K562 (cell line): ENCODE measurements around the gene FAM217B. TPM values are rescaled to one million over a fixed set of nuclear protein-coding genes. Genes with fewer than 3 reads are reported as not detected.

Experiments used
- ATAC-seq: fragments of 200-7000 bp; cut with Tn5 transposase; 3 replicates; pipeline ENCODE4 v1.9.1; 2020; ENCODE audit warnings: moderate library complexity
- BruUV-seq: library from RNA; stranded (reverse); fragments of 400-500 nt; replicated peaks from 2 replicates; lab custom pipeline; 2021; lab: Mats Ljungman, UMichigan
- CTCF ChIA-PET: fragments of 300-600 bp; formaldehyde crosslinking; extraction: SDS; loops from one replicate; lab custom pipeline; 2021; ENCODE audit warnings: low intra/inter-chr PET ratio; lab: Yijun Ruan, JAX
- POLR2A ChIA-PET: fragments of 300-600, 350-650 bp; sonication (Branson Sonifier 250); formaldehyde crosslinking; extraction: SDS; loops from one replicate; lab custom pipeline; 2021; ENCODE audit warnings: antibody characterized with exemption, inconsistent platforms; lab: Yijun Ruan, JAX
- DNase-seq, 4 experiments: peaks; one replicate each; pipeline versions ENCODE4 v3.0.0 to v3.0.0-alpha.2; 2011 to 2018; ENCODE audit warnings: low spot score in 3 of 4, mixed read lengths in 3 of 4; ENCODE audit errors: extremely low read depth in 1 of 4
- FAIRE-seq: peaks from 2 replicates; lab custom pipeline; 2011; peaks lifted over from hg19 to GRCh38; lab: Jason Lieb, UNC
- H2AFZ ChIP-seq: 2 replicates; pipeline ENCODE4 v1.6.0; 2011; ENCODE audit warnings: low read depth, low read length, control low read depth, inconsistent platforms
- H3K27ac ChIP-seq: fragments of 200-600 bp; 3 replicates; pipeline ENCODE4 v1.8.0; 2011; ENCODE audit warnings: low read depth, mild to moderate bottlenecking, control low read depth, inconsistent platforms, low read length, moderate library complexity, mixed read lengths; ENCODE audit errors: extremely low read depth
- H3K27me3 ChIP-seq, 2 experiments: fragments of 300-600 bp in 1 of 2; 2 replicates in 1 of 2; 3 replicates in 1 of 2; pipeline versions ENCODE4 v1.6.0 to v1.8.0; 2011; ENCODE audit warnings: inconsistent platforms in 2 of 2, low read length in 2 of 2, mild to moderate bottlenecking in 1 of 2, mixed read lengths in 1 of 2, moderate library complexity in 1 of 2; ENCODE audit not compliant: control insufficient read depth in 2 of 2, insufficient read depth in 2 of 2
- H3K36me3 ChIP-seq: fragments of 300-600 bp; 3 replicates; pipeline ENCODE4 v1.8.0; 2011; ENCODE audit warnings: mild to moderate bottlenecking, low read length, inconsistent platforms; ENCODE audit not compliant: control insufficient read depth, insufficient read depth
- H3K4me1 ChIP-seq, 2 experiments: fragments of 200-600 bp in 1 of 2; replicated peaks in 1 of 2; 2 replicates in 1 of 2; 3 replicates in 1 of 2; pipeline versions ENCODE4 v1.5.1 to v1.8.0; 2011; ENCODE audit warnings: inconsistent platforms in 2 of 2, low read length in 2 of 2, mild to moderate bottlenecking in 1 of 2, mixed read lengths in 1 of 2, moderate library complexity in 1 of 2; ENCODE audit not compliant: control insufficient read depth in 2 of 2, insufficient read depth in 2 of 2
- H3K4me2 ChIP-seq: 2 replicates; pipeline ENCODE4 v1.6.1; 2011; ENCODE audit warnings: low read length, control low read depth, inconsistent platforms, mixed read lengths; ENCODE audit not compliant: insufficient read depth
- H3K4me3 ChIP-seq: fragments of 200-600 bp; sonication (generic), shearing (Covaris generic); 2 replicates; pipeline ENCODE4 v1.5.1; 2016; ENCODE audit warnings: control low read depth, inconsistent platforms
- H3K79me2 ChIP-seq: fragments of 200-600 bp; 3 replicates; pipeline ENCODE4 v1.8.0; 2011; ENCODE audit warnings: low read length, inconsistent platforms; ENCODE audit not compliant: control insufficient read depth, insufficient read depth
- H3K9ac ChIP-seq, 2 experiments: 2 replicates each; pipeline versions ENCODE4 v1.6.0 to v1.6.1; 2011; ENCODE audit warnings: low read depth in 2 of 2, low read length in 2 of 2, control low read depth in 1 of 2, inconsistent platforms in 1 of 2, mild to moderate bottlenecking in 1 of 2, mixed read lengths in 1 of 2; ENCODE audit not compliant: insufficient read depth in 1 of 2
- H3K9me1 ChIP-seq: one replicate; pipeline ENCODE4 v1.6.0; 2011; ENCODE audit warnings: inconsistent platforms, mild to moderate bottlenecking, low read length, moderate library complexity; ENCODE audit not compliant: control insufficient read depth, insufficient read depth
- H3K9me3 ChIP-seq: replicated peaks from 2 replicates; pipeline ENCODE4 v1.5.1; 2011; ENCODE audit warnings: low read depth, low read length, inconsistent platforms; ENCODE audit not compliant: control insufficient read depth, insufficient read depth
- H4K20me1 ChIP-seq: replicated peaks from 2 replicates; pipeline ENCODE4 v1.6.1; 2011; ENCODE audit warnings: low read length, inconsistent platforms, mixed read lengths; ENCODE audit not compliant: control insufficient read depth, insufficient read depth
- CBX1 ChIP-seq: sonication (generic); IDR thresholded peaks from 2 replicates; pipeline ENCODE4 v1.6.1; 2016; ENCODE audit warnings: antibody characterized with exemption, low read depth, mild to moderate bottlenecking
- CEBPZ ChIP-seq: fragments of 150-350 bp; IDR thresholded peaks from 2 replicates; pipeline ENCODE4 v1.6.1; 2014; ENCODE audit warnings: low read depth, mild to moderate bottlenecking, low read length, borderline replicate concordance
- E2F6 ChIP-seq, 2 experiments: IDR thresholded peaks; 2 replicates each; pipeline ENCODE4 v1.6.1; 2011; ENCODE audit warnings: borderline replicate concordance in 1 of 2, control low read depth in 1 of 2, low read depth in 1 of 2, low read length in 1 of 2, mild to moderate bottlenecking in 1 of 2, mixed read lengths in 1 of 2, moderate library complexity in 1 of 2; ENCODE audit not compliant: insufficient read depth in 1 of 2, insufficient read length in 1 of 2, poor library complexity in 1 of 2, severe bottlenecking in 1 of 2; ENCODE audit errors: extremely low read depth in 1 of 2
- HDAC2 ChIP-seq: fragments of 450-650 bp; IDR thresholded peaks from 2 replicates; pipeline ENCODE4 v1.6.1; 2016; ENCODE audit warnings: mild to moderate bottlenecking
- HDAC6 ChIP-seq: IDR thresholded peaks from 2 replicates; pipeline ENCODE4 v1.6.1; 2012; ENCODE audit warnings: low read depth, mild to moderate bottlenecking, control low read depth, inconsistent platforms, low read length, moderate library complexity
- LEF1 ChIP-seq: fragments of 450-650 bp; IDR thresholded peaks from 2 replicates; pipeline ENCODE4 v1.6.1; 2016; ENCODE audit warnings: mild to moderate bottlenecking
- NKRF ChIP-seq: fragments of 450-650 bp; IDR thresholded peaks from 2 replicates; pipeline ENCODE4 v1.6.1; 2016; ENCODE audit warnings: borderline replicate concordance
- NR1H2 ChIP-seq: sonication (generic); formaldehyde crosslinking; IDR thresholded peaks from 2 replicates; pipeline ENCODE4 v1.4.0; 2020; ENCODE audit warnings: mild to moderate bottlenecking, missing genetic modification reagents
- NR4A1 ChIP-seq, 2 experiments: fragments of 250-450 bp in 1 of 2; fragments of 450-650 bp in 1 of 2; sonication (Bioruptor Pico) in 1 of 2; IDR thresholded peaks; 2 replicates each; pipeline versions ENCODE4 v1.4.0 to v1.6.1; 2016 to 2020; ENCODE audit warnings: mild to moderate bottlenecking in 2 of 2, missing compliant biosample characterization in 1 of 2, missing genetic modification characterization in 1 of 2, moderate library complexity in 1 of 2
- TRIM25 ChIP-seq: fragments of 450-650 bp; IDR thresholded peaks from 2 replicates; pipeline ENCODE4 v1.7.0; 2016; ENCODE audit warnings: borderline replicate concordance
- ZHX1 ChIP-seq: fragments of 150-350 bp; conservative IDR thresholded peaks from 2 replicates; pipeline ENCODE4 v1.6.1; 2014; ENCODE audit warnings: low read length
- in situ Hi-C: fragments of 300-500 bp; cut with MboI; formaldehyde crosslinking; loops from 4 replicates; pipeline ENCODE4 v1.15.0; 2018; ENCODE audit warnings: inconsistent platforms, mixed read lengths
- intact Hi-C: fragments of 100-400 bp; cut with micrococcal nuclease; formaldehyde crosslinking; loops from 2 replicates; pipeline ENCODE4 v1.14.2; 2022
- polyA plus RNA-seq, 8 experiments: library from polyadenylated mRNA; depleted of rRNA in 4 of 8; stranded (reverse) in 5 of 8; unstranded in 3 of 8; fragments of >200 nt; fragmentation: Nextera tagmentation in 2 of 8; fragmentation: Illumina TruSeq in 1 of 8; extraction: Ambion mirVana in 2 of 8; extraction: Trizol in 1 of 8; gene quantifications; 2 replicates each; pipeline versions ENCODE4 v1.2.1 to v1.2.3, GENCODE V29; 2011 to 2014; ENCODE audit warnings: inconsistent platforms in 1 of 8, missing spikeins in 1 of 8
- total RNA-seq, 7 experiments: library from RNA; depleted of rRNA in 6 of 7; stranded (reverse); fragments of >200 nt in 6 of 7; fragmentation: Illumina TruSeq in 2 of 7; extraction: Trizol in 2 of 7; gene quantifications; 2 replicates each; pipeline versions ENCODE4 v1.2.1 to v1.2.3, GENCODE V29; 2011 to 2021; ENCODE audit warnings: low replicate concordance in 1 of 7

The FAM217B gene
- total and polyA plus RNA-seq, 9 of the 15 experiments (the other 6 are each of a cell fraction or from before 2014, with no cell fraction given): 4.8 to 11.4 (median 6.9) TPM

GRCh38 chr20:59920944-59921343 is 19.2 kb upstream of the FAM217B start:
- BruUV-seq: no TSS peak
- no peak for DNase-seq
- Histone ChIP-seq H3K36me3 (no peaks in the 10 kb centered on the region), H3K79me2 (no peaks in the 10 kb centered on the region), H3K9ac (no peak overlapping the region), H3K27me3 (no peaks in the 10 kb centered on the region), H3K4me3 (no peak overlapping the region), H3K4me2 (no peak overlapping the region), H2AFZ (no peak overlapping the region), H4K20me1 (no peaks in the 10 kb centered on the region), H3K27ac (no peak overlapping the region), H3K9me3 (no peaks in the 10 kb centered on the region), H3K9me1 (no peaks in the 10 kb centered on the region), H3K4me1 (no peaks in the 10 kb centered on the region)
- CTCF ChIA-PET: no interaction called here
- intact Hi-C loops (no loop called here), in situ Hi-C loops (no loop called here)
- no peak for FAIRE-seq
- ATAC-seq: no peak
- POLR2A ChIA-PET: no interaction called here
- TF ChIP-seq NR1H2 (CRISPR knock-in tag) (no peak), NR4A1 (CRISPR knock-in tag; IDR thresholded peaks at IDR 0.05) (no peak), NR4A1 (tag; IDR thresholded peaks at IDR 0.05) (no peak), CEBPZ (no peak), HDAC6 (no peak), TRIM25 (no peak), NKRF (no peak), HDAC2 (no peak), ZHX1 (no peak), LEF1 (no peak), CBX1 (no peak), E2F6 (IDR thresholded peaks at IDR 0.05; ENCODE audit: borderline replicate concordance in 1 of 2, extremely low read depth in 1 of 2, insufficient read depth in 1 of 2, insufficient read length in 1 of 2, low read depth in 1 of 2, low read length in 1 of 2, poor library complexity in 1 of 2, severe bottlenecking in 1 of 2) (no peak)
